Spleen (tissue), 11 donors: ENCODE measurements around the gene KIAA1328. TPM values are rescaled to one million over a fixed set of nuclear protein-coding genes. Genes with fewer than 3 reads are reported as not detected.

Experiments used
- DNase-seq: peaks from one replicate; pipeline ENCODE4 v3.0.0-alpha.2; 2020
- H3K27ac ChIP-seq, 8 donors: fragments of 200-600 bp; sonication (generic) in 7 of 8; 1 replicate in 4 of 8; 2 replicates in 4 of 8; pipeline versions ENCODE4 v1.5.0 to v1.8.0; 2016 to 2021; ENCODE audit warnings: inconsistent platforms in 4 of 8, mild to moderate bottlenecking in 4 of 8, moderate library complexity in 1 of 8
- H3K27me3 ChIP-seq, 7 donors: fragments of 200-600 bp; sonication (generic) in 6 of 7; replicated peaks in 1 of 7; 1 replicate in 4 of 7; 2 replicates in 3 of 7; pipeline versions ENCODE4 v1.5.0 to v1.8.0; 2016 to 2021; ENCODE audit warnings: inconsistent platforms in 3 of 7, mild to moderate bottlenecking in 1 of 7
- H3K36me3 ChIP-seq, 6 donors: fragments of 200-600 bp; sonication (generic) in 5 of 6; 1 replicate in 4 of 6; 2 replicates in 2 of 6; pipeline versions ENCODE4 v1.5.0 to v1.8.0; 2016 to 2021; ENCODE audit warnings: inconsistent platforms in 2 of 6
- H3K4me1 ChIP-seq, 6 donors: fragments of 200-600 bp; sonication (generic) in 5 of 6; 1 replicate in 3 of 6; 2 replicates in 3 of 6; pipeline versions ENCODE4 v1.5.0 to v1.8.0; 2016 to 2021; ENCODE audit warnings: inconsistent platforms in 3 of 6
- H3K4me3 ChIP-seq, 8 donors: fragments of 200-600 bp; sonication (generic) in 7 of 8; 1 replicate in 4 of 8; 2 replicates in 4 of 8; pipeline versions ENCODE4 v1.5.0 to v1.8.0; 2016 to 2021; ENCODE audit warnings: inconsistent platforms in 4 of 8, mild to moderate bottlenecking in 4 of 8, moderate library complexity in 2 of 8
- H3K9me3 ChIP-seq, 8 donors: fragments of 200-600 bp; sonication (generic) in 7 of 8; 1 replicate in 4 of 8; 2 replicates in 4 of 8; pipeline versions ENCODE4 v1.5.0 to v1.8.0; 2016 to 2021; ENCODE audit warnings: inconsistent platforms in 4 of 8
- POLR2A ChIP-seq, 3 donors: fragments of 450-650 bp; IDR thresholded peaks; one replicate each; pipeline ENCODE4 v1.5.1; 2017; ENCODE audit warnings: antibody characterized with exemption in 3 of 3, mild to moderate bottlenecking in 1 of 3
- POLR2AphosphoS5 ChIP-seq, 3 donors: sonication (generic); formaldehyde crosslinking; IDR thresholded peaks; one replicate each; pipeline ENCODE4 v1.5.1; 2017; ENCODE audit warnings: antibody characterized with exemption in 3 of 3
- WGBS, 5 donors: extraction: QIAGEN DNeasy Blood & Tissue Kit in 3 of 5; methylation state at CpG; one replicate each; pipeline versions ENCODE4 v1.1.5 to v1.1.7; 2013 to 2018; 5-methylcytosine and 5-hydroxymethylcytosine counted together
- intact Hi-C: fragments of 100-400 bp; cut with DNase I; formaldehyde crosslinking; loops from one replicate; pipeline ENCODE4 v1.15.0; 2023; ENCODE audit warnings: low total_unique reads
- polyA plus RNA-seq, 3 donors: library from polyadenylated mRNA; stranded (reverse); fragments of 200-250 nt; gene quantifications; one replicate each; pipeline ENCODE4 v1.2.1, GENCODE V29; 2013
- total RNA-seq, 7 donors: library from RNA; depleted of rRNA in 3 of 7; stranded (reverse); fragments of >200 nt in 3 of 7; fragmentation: NEBNext Ultra II Directional in 4 of 7; extraction: Animal tissue kit (Norgen Biotek cat#: 25700) in 4 of 7; gene quantifications; one replicate each; pipeline versions ENCODE4 v1.1.0 to v1.2.1, GENCODE V29; 2016 to 2021
- TF ChIP-seq, protein P1 (sequence below), 11 experiments: fragments of 200-600 bp in 7 of 11; fragments of 450-650 bp in 4 of 11; sonication (generic) in 4 of 11; IDR thresholded peaks in 8 of 11; conservative IDR thresholded peaks in 3 of 11; 1 replicate in 7 of 11; 2 replicates in 4 of 11; pipeline versions ENCODE4 v1.4.0 to v1.8.0; 2016 to 2021; ENCODE audit warnings: antibody characterized with exemption in 11 of 11, inconsistent platforms in 4 of 11, mild to moderate bottlenecking in 1 of 11
- donor health status: healthy with polysubstance abuse.
- donor health status: DM: no; HTN: no; CAD: no; lungs with moderate emphysema.
- donor health status: DM: no; HTN: no; CAD: no.
- donor health status: Bipolar disorder and iron deficiency.
- donor health status: healthy.
- donor health status: DM: no; HTN: no; CAD: no.
- donor health status: DM: yes; HTN: yes; CAD: no.

The KIAA1328 gene
- total and polyA plus RNA-seq, 10 donors: 1.9 to 27.1 (median 14.9) TPM

DNA sequence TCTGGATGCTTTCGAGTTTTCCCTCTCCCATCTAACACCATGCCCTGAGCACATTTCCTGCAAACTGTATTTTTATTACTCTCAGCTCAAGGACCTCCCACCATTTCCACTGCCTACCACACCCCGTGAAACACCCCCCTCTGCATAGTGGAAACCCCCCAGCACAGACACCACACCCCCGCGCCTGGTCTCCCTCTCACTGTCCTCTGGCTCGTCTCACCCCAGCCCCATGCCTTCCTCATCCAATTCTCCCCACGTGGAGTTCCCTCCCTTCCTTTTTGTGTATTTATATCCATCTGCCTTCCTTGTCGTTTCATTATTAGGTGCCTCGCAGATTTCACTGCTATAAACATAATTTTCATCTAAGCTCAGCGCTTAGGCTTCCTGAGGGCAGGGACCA lies 429.2 kb downstream of the KIAA1328 start:
- WGBS, 5 donors: 32 to 45% (median 39%) methylated on average over 9 of the region's 9 CpGs
- H3K36me3 ChIP-seq: no peaks in the 10 kb centered on the region
- peak; percentile 36 for DNase-seq

DNA sequence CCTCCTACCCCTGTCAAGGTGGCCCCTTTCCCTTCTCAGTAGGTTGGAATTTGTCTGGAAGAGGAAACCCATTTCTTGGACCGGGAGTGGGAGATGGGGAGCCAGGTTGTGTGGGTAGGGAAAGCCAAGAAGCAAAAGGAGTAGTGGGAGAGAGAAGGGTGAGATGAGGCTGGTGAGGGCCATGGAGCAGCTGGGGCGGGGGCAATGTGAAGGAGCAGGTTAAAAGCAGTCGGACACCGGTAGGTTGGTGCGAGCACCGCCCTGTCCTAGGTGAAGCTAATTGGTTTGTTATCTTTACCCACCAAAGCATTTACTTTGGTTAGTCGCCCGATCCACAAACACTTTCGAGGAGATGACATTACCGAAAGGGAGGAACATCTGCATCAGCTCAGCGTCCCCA lies 429.9 kb downstream of the KIAA1328 start:
- TF ChIP-seq POLR2A (IDR thresholded peaks at IDR 0.05) (no peak), POLR2AphosphoS5 (IDR thresholded peaks at IDR 0.05) (no peak)
- TF ChIP-seq, protein P1, sequence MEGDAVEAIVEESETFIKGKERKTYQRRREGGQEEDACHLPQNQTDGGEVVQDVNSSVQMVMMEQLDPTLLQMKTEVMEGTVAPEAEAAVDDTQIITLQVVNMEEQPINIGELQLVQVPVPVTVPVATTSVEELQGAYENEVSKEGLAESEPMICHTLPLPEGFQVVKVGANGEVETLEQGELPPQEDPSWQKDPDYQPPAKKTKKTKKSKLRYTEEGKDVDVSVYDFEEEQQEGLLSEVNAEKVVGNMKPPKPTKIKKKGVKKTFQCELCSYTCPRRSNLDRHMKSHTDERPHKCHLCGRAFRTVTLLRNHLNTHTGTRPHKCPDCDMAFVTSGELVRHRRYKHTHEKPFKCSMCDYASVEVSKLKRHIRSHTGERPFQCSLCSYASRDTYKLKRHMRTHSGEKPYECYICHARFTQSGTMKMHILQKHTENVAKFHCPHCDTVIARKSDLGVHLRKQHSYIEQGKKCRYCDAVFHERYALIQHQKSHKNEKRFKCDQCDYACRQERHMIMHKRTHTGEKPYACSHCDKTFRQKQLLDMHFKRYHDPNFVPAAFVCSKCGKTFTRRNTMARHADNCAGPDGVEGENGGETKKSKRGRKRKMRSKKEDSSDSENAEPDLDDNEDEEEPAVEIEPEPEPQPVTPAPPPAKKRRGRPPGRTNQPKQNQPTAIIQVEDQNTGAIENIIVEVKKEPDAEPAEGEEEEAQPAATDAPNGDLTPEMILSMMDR (IDR thresholded peaks at IDR 0.05 in 8 of 11, conservative IDR thresholded peaks at IDR 0.05 in 3 of 11): no peak
- intact Hi-C loops: no loop called here
- peaks cover 0 to 10% (median 6%) of the 10 kb centered on the region in 6 donors for H3K4me1 ChIP-seq
- H3K27me3 ChIP-seq: peaks cover 0 to 74% (median 21%) of the 10 kb centered on the region in 7 donors
- no peak overlapping the region for H3K4me3 ChIP-seq
- no peak overlapping the region for H3K27ac ChIP-seq
- no peaks in the 10 kb centered on the region for H3K9me3 ChIP-seq
- 52 to 70% (median 61%) methylated on average over 11 of the region's 11 CpGs for WGBS, 5 donors
- peak; percentile 51 for DNase-seq
- no peaks in the 10 kb centered on the region for H3K36me3 ChIP-seq

More for the DNA sequence above, 429.2 kb downstream of the KIAA1328 start:
- intact Hi-C loops: no loop called here
- no peak overlapping the region for H3K4me3 ChIP-seq
- H3K9me3 ChIP-seq: no peaks in the 10 kb centered on the region
- H3K4me1 ChIP-seq: peaks cover 0 to 16% (median 10%) of the 10 kb centered on the region in 6 donors
- no peak overlapping the region for H3K27ac ChIP-seq
- H3K27me3 ChIP-seq: peaks cover 0 to 81% (median 28%) of the 10 kb centered on the region in 7 donors
- TF ChIP-seq, protein P1 (IDR thresholded peaks at IDR 0.05 in 8 of 11, conservative IDR thresholded peaks at IDR 0.05 in 3 of 11): no peak
- TF ChIP-seq POLR2AphosphoS5 (IDR thresholded peaks at IDR 0.05) (no peak), POLR2A (IDR thresholded peaks at IDR 0.05) (no peak)

DNA sequence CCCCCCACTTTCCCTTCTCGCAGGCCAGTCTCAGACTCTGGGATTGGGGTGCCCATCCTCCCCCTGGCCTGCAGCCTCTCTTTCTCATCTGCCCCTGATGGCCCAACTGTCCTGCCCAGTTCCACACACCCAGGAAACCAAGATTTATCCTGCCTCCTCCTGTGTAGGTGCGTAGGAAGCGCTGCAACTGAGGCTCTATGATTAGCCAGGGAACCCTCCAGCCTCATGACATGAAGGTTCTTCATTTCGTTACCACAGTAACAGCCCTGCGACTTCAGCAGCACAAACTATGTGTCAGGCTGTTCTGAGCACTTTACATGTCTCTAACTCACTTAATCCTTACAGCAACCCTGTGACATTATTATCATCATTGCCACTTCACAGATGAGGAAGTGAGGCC lies 430.8 kb downstream of the KIAA1328 start:
- TF ChIP-seq POLR2AphosphoS5 (IDR thresholded peaks at IDR 0.05) (no peak), POLR2A (IDR thresholded peaks at IDR 0.05) (no peak)
- TF ChIP-seq, protein P1 (IDR thresholded peaks at IDR 0.05 in 8 of 11, conservative IDR thresholded peaks at IDR 0.05 in 3 of 11): no peak
- Histone ChIP-seq H3K4me1 (peaks cover 0 to 3% (median under 1%) of the 10 kb centered on the region in 6 donors), H3K27me3 (peaks cover 0 to 65% (median 12%) of the 10 kb centered on the region in 7 donors), H3K27ac (no peak overlapping the region), H3K9me3 (no peaks in the 10 kb centered on the region), H3K4me3 (no peak overlapping the region), H3K36me3 (no peaks in the 10 kb centered on the region)
- no peak for DNase-seq
- WGBS, 5 donors: 64 to 82% (median 71%) methylated on average over 5 of the region's 5 CpGs
- intact Hi-C loops: no loop called here

DNA sequence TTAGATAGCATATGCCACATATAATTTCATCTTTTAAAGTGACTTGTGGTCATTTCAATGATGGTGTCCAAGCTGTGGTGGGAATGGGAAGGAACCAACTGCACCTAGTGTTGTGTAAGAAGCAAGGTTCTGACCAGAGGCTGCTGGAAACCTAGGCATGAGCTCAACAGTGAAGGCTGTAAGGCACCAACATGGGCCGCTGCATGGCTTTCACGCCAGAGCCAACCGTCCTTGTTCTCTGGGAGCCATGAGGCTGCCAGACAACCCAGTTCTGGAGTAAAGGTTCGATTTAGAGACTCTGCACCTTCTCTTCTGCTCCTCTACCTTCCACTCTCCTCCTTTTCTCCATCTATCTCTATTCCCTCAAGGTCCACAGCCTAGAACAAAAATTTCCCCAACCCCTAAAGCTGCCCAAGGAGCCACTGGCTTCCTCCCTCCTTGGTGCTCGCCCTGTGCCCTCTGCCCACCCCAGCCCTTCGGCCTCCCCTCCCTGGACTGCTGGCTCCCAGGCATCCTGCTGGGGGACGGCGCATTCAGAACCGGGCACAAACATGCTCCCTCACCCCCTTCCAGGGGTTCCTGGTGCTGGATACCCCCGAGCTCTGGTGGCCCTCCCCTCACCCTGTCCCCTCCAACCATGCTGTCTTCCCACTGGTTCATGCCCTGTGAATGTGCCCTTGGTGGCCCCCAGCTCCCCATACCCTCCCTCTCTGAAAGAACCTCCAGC lies 431.6 kb downstream of the KIAA1328 start:
- Histone ChIP-seq H3K9me3 (no peaks in the 10 kb centered on the region), H3K27me3 (peaks cover 0 to 57% (median 6%) of the 10 kb centered on the region in 7 donors), H3K4me1 (no peaks in the 10 kb centered on the region), H3K36me3 (no peaks in the 10 kb centered on the region), H3K4me3 (no peak overlapping the region), H3K27ac (no peak overlapping the region)
- intact Hi-C loops: no loop called here
- TF ChIP-seq POLR2A (IDR thresholded peaks at IDR 0.05) (no peak), POLR2AphosphoS5 (IDR thresholded peaks at IDR 0.05) (no peak)
- TF ChIP-seq, protein P1 (IDR thresholded peaks at IDR 0.05 in 8 of 11, conservative IDR thresholded peaks at IDR 0.05 in 3 of 11): no peak
- WGBS, 5 donors: 67 to 82% (median 76%) methylated on average over 10 of the region's 10 CpGs
- DNase-seq: peak; percentile 59
